ENCODE measurements around the gene SPTB.

SPTB gene

GRCh38 chr14:64700894-64701293 is 178.8 kb downstream of the SPTB start:
- no peak overlapping the region for H3K27ac ChIP-seq
- TF ChIP-seq, protein P1, sequence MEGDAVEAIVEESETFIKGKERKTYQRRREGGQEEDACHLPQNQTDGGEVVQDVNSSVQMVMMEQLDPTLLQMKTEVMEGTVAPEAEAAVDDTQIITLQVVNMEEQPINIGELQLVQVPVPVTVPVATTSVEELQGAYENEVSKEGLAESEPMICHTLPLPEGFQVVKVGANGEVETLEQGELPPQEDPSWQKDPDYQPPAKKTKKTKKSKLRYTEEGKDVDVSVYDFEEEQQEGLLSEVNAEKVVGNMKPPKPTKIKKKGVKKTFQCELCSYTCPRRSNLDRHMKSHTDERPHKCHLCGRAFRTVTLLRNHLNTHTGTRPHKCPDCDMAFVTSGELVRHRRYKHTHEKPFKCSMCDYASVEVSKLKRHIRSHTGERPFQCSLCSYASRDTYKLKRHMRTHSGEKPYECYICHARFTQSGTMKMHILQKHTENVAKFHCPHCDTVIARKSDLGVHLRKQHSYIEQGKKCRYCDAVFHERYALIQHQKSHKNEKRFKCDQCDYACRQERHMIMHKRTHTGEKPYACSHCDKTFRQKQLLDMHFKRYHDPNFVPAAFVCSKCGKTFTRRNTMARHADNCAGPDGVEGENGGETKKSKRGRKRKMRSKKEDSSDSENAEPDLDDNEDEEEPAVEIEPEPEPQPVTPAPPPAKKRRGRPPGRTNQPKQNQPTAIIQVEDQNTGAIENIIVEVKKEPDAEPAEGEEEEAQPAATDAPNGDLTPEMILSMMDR (conservative IDR thresholded peaks at IDR 0.05), result no peak

DNA sequence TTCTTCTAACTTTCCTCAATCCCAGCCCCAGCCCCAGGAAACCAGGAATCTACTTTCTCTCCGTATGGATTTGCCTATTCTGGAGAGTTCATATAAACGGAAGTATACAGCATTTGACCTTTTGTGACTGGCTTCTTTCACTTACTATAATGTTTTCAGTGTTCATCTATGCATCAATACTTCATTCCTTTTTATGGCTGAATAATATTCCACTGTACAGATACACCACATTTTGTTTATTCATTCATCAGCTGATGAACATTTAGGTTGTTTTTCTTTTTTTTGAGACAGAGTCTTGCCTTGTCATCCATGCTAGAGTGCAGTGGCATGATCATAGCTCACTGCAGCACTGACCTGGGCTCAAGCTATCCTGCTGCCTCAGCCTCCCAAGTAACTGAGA is 179.4 kb downstream of the SPTB start:
- no peak overlapping the region for H3K27ac ChIP-seq
- TF ChIP-seq, protein P1 (conservative IDR thresholded peaks at IDR 0.05), result no peak

DNA sequence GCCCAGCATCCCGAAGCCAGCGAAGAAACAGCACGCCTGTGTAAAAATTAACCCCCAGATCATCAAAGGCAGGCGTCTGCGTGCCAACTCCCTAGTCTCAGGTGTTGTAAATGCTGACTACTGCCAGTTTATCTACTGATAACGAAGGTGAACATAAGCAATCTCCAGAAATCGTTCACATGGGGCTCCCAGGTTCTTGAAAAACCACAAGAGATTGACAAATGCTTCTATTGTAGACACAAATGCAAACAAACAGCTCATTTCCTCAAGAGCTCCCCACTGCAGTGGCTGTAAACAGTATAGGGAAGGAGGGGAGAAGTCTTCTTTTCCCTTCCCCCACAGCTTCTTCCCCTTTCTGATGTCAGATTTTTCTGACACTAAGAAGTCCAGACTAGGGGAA is 180.8 kb downstream of the SPTB start:
- H3K27ac ChIP-seq, result peak overlapping the region; percentile 30
- TF ChIP-seq, protein P1 (conservative IDR thresholded peaks at IDR 0.05), result no peak

GRCh38 chr14:64696355-64696857 is 183.3 kb downstream of the SPTB start:
- TF ChIP-seq, protein P1 (conservative IDR thresholded peaks at IDR 0.05), result no peak
- H3K27ac ChIP-seq, result no peak overlapping the region
